ENCODE data around the gene NOL11. TPM values are rescaled to one million over a fixed set of nuclear protein-coding genes. Genes with fewer than 3 reads are reported as not detected.
"Not testable (repeated sequence)": the region's sequence is repeated elsewhere in the genome, so short reads cannot be mapped to it uniquely, and the experiment has no call there.

NOL11 gene
- total RNA-seq, 1 donor from 2014 or later = 22.0 TPM

GRCh38 chr17:67718325-67718941, 697 bp downstream of the NOL11 start:
- H3K4me3 ChIP-seq = peak overlapping the region; percentile 91 to 97
- intact Hi-C loops (cut with DNase I) = loop anchor here (5.0 to 10.0 kb wide), 3 partner anchors 384 to 794 kb away; partner anchors contain the start of genes PRKAR1A and WIPI1
- H3K9me3 ChIP-seq = no peaks in the 10 kb centered on the region
- TF ChIP-seq CTCF (IDR thresholded peaks at IDR 0.05) = no peak
- no peaks in the 10 kb centered on the region for H3K27me3 ChIP-seq
- no peak for DNase-seq (ENCODE audit: low spot score in 2 of 2)
- peaks cover 5 to 11% of the 10 kb centered on the region in 2 donors for H3K4me1 ChIP-seq
- H3K27ac ChIP-seq = peak overlapping the region; percentile 89 to 92
- peaks cover 29 to 32% of the 10 kb centered on the region in 2 donors for H3K36me3 ChIP-seq

GRCh38 chr17:67725373-67725791, 7.6 kb downstream of the NOL11 start:
- no peaks in the 10 kb centered on the region for H3K27me3 ChIP-seq
- H3K4me3 ChIP-seq = no peak overlapping the region
- no peak for TF ChIP-seq CTCF (IDR thresholded peaks at IDR 0.05)
- no peaks in the 10 kb centered on the region for H3K4me1 ChIP-seq
- DNase-seq (ENCODE audit: low spot score in 2 of 2) = no peak
- no peak overlapping the region for H3K27ac ChIP-seq
- H3K9me3 ChIP-seq = no peaks in the 10 kb centered on the region
- intact Hi-C loops (cut with DNase I) = no loop called here
- H3K36me3 ChIP-seq = peaks cover 78 to 92% of the 10 kb centered on the region in 2 donors

GRCh38 chr17:67725807-67726206, 8.1 kb downstream of the NOL11 start:
- H3K9me3 ChIP-seq = no peaks in the 10 kb centered on the region
- H3K4me1 ChIP-seq = no peaks in the 10 kb centered on the region
- DNase-seq (ENCODE audit: low spot score in 2 of 2) = no peak
- TF ChIP-seq CTCF (IDR thresholded peaks at IDR 0.05) = no peak
- intact Hi-C loops (cut with DNase I) = no loop called here
- H3K4me3 ChIP-seq = no peak overlapping the region
- no peaks in the 10 kb centered on the region for H3K27me3 ChIP-seq
- H3K36me3 ChIP-seq = peaks cover 78 to 92% of the 10 kb centered on the region in 2 donors
- H3K27ac ChIP-seq = no peak overlapping the region

GRCh38 chr17:67727152-67728039, 9.7 kb downstream of the NOL11 start:
- H3K27ac ChIP-seq; intact Hi-C loops (cut with DNase I); H3K27me3 ChIP-seq; DNase-seq (ENCODE audit: low spot score in 2 of 2); H3K4me1 ChIP-seq; H3K9me3 ChIP-seq; H3K4me3 ChIP-seq: not testable (repeated sequence)
- peaks cover 70 to 87% of the 10 kb centered on the region in 2 donors for H3K36me3 ChIP-seq

GRCh38 chr17:67729903-67730302, 12.2 kb downstream of the NOL11 start:
- H3K9me3 ChIP-seq = no peaks in the 10 kb centered on the region
- DNase-seq (ENCODE audit: low spot score in 2 of 2) = no peak
- H3K27me3 ChIP-seq = no peaks in the 10 kb centered on the region
- no peak overlapping the region for H3K27ac ChIP-seq
- intact Hi-C loops (cut with DNase I) = no loop called here
- peaks cover 64 to 79% of the 10 kb centered on the region in 2 donors for H3K36me3 ChIP-seq
- no peaks in the 10 kb centered on the region for H3K4me1 ChIP-seq
- no peak for TF ChIP-seq CTCF (IDR thresholded peaks at IDR 0.05)
- no peak overlapping the region for H3K4me3 ChIP-seq

GRCh38 chr17:67730731-67731130, 13.0 kb downstream of the NOL11 start:
- intact Hi-C loops (cut with DNase I) = no loop called here
- H3K9me3 ChIP-seq = no peaks in the 10 kb centered on the region
- no peaks in the 10 kb centered on the region for H3K4me1 ChIP-seq
- TF ChIP-seq CTCF (IDR thresholded peaks at IDR 0.05) = no peak
- no peak overlapping the region for H3K27ac ChIP-seq
- peaks cover 60 to 77% of the 10 kb centered on the region in 2 donors for H3K36me3 ChIP-seq
- no peak overlapping the region for H3K4me3 ChIP-seq
- DNase-seq (ENCODE audit: low spot score in 2 of 2) = no peak
- no peaks in the 10 kb centered on the region for H3K27me3 ChIP-seq
